Measurements from ENCODE around the gene CDCA5.

DNA sequence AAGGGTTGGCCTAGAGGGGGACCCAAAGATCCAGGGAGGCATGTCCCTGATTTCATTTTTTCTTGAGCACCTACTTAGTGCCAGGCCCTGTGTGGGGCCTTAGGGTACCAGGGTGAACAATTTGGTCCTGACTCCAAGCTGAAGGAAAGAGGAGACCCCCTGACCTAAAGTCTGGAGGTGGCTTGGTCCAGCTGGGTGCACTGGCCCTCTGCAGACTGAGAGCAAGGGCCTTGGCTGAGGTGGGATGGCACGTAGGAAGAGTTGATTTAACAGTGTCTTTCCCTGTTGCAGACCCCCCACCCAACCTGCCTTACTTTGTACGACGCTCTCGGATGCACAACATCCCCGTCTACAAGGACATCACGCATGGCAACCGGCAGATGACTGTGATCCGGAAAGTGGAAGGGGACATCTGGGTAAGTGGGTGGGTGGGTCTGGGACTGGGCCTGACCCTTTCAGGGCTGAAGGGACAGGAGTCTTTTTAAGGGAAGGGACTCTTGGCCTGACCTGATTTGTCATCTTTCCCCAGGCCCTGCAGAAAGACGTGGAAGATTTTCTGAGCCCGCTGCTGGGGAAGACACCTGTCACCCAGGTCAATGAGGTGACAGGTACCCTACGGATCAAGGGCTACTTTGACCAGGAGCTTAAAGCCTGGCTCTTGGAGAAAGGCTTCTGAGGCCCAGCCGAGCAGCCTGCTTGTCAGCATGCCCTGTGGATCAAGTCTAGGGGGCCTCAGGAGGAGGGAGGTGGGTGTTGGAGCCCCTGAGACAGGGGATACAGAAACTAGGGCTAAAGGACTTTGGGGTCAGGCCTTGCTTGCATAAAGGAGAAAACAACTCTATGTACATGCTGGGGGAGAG lies 41.6 kb upstream of the CDCA5 start:
- TF ChIP-seq, protein P1, sequence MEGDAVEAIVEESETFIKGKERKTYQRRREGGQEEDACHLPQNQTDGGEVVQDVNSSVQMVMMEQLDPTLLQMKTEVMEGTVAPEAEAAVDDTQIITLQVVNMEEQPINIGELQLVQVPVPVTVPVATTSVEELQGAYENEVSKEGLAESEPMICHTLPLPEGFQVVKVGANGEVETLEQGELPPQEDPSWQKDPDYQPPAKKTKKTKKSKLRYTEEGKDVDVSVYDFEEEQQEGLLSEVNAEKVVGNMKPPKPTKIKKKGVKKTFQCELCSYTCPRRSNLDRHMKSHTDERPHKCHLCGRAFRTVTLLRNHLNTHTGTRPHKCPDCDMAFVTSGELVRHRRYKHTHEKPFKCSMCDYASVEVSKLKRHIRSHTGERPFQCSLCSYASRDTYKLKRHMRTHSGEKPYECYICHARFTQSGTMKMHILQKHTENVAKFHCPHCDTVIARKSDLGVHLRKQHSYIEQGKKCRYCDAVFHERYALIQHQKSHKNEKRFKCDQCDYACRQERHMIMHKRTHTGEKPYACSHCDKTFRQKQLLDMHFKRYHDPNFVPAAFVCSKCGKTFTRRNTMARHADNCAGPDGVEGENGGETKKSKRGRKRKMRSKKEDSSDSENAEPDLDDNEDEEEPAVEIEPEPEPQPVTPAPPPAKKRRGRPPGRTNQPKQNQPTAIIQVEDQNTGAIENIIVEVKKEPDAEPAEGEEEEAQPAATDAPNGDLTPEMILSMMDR (conservative IDR thresholded peaks at IDR 0.05; ENCODE audit: low read depth, low read length), result no peak
- TF ChIP-seq EZH2phosphoT487 (IDR thresholded peaks at IDR 0.05; ENCODE audit: borderline replicate concordance, low read length) (no peak), EZH2 (IDR thresholded peaks at IDR 0.05; ENCODE audit: low read length, unreplicated experiment) (no peak)
